ENCODE results near the gene ATP8A2. TPM values are rescaled to one million over a fixed set of nuclear protein-coding genes. Genes with fewer than 3 reads are reported as not detected.

ATP8A2 gene
- total and polyA plus RNA-seq, 9 of the 15 experiments (the other 6 are each of a cell fraction or from before 2014, with no cell fraction given) = under 0.01 to 0.33 (median 0.06) TPM; not detected in 4

DNA sequence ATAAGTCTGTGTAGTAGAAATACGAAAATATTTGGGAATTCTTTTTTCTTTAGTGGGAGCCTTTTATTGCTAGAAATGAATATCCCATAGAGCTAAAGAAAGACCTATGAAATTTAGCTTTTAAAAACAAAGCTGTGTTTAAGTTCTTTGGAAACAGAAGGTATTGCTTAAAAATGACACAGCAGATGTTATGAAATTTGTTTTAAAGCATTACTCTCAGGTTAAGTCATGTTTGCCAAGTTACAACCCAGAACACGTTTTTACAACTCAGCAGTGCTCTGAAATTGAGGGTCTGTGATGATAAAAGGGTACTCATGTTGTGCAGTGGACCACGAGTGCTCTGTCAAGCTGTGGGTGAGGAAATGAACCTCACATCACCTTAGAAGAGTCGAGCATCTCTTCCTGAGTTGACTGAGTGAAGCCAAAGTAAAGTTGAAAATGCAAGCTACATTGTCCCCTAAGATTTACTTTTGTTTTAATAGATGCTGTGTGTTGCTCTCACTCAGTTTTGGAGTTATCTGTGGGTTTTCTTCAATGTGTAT, 519.0 kb downstream of the ATP8A2 start:
- CTCF ChIA-PET (ENCODE audit: low intra/inter-chr PET ratio) = no interaction called here
- Histone ChIP-seq H3K36me3 (ENCODE audit: control insufficient read depth, insufficient read depth, low read length) (no peaks in the 10 kb centered on the region), H3K27ac (ENCODE audit: extremely low read depth, low read depth, low read length) (no peak overlapping the region), H3K4me2 (ENCODE audit: insufficient read depth, low read length) (no peak overlapping the region), H3K4me3 (no peak overlapping the region), H3K9me1 (ENCODE audit: control insufficient read depth, insufficient read depth, low read length) (no peaks in the 10 kb centered on the region), H3K79me2 (ENCODE audit: control insufficient read depth, insufficient read depth, low read length) (no peaks in the 10 kb centered on the region), H3K9ac (ENCODE audit: insufficient read depth in 1 of 2, low read depth in 2 of 2, low read length in 2 of 2) (no peak overlapping the region), H3K27me3 (ENCODE audit: control insufficient read depth in 2 of 2, insufficient read depth in 2 of 2, low read length in 2 of 2) (peaks cover 0 to 6% of the 10 kb centered on the region in 2 experiments; a peak in 1 of 5 replicates), H3K9me3 (replicated peaks; ENCODE audit: control insufficient read depth, insufficient read depth, low read depth, low read length) (no peaks in the 10 kb centered on the region), H2AFZ (ENCODE audit: low read depth, low read length) (no peak overlapping the region), H4K20me1 (replicated peaks; ENCODE audit: control insufficient read depth, insufficient read depth, low read length) (no peaks in the 10 kb centered on the region), H3K4me1 (replicated peaks in 1 of 2; ENCODE audit: control insufficient read depth in 2 of 2, insufficient read depth in 2 of 2, low read length in 2 of 2) (no peaks in the 10 kb centered on the region)
- TF ChIP-seq ZNF75A (CRISPR knock-in tag; IDR thresholded peaks at IDR 0.05) (no peak), ZBTB7A (IDR thresholded peaks at IDR 0.05; ENCODE audit: borderline replicate concordance, control insufficient read depth, low read depth, low read length) (no peak), CREBBP (IDR thresholded peaks at IDR 0.05; ENCODE audit: low read depth, low read length) (no peak), EGR1 (conservative IDR thresholded peaks at IDR 0.05) (no peak), ZNF644 (tag; IDR thresholded peaks at IDR 0.05; ENCODE audit: low read depth) (no peak), NFIX (CRISPR knock-in tag; IDR thresholded peaks at IDR 0.05; ENCODE audit: low read depth) (no peak), TFAM (CRISPR knock-in tag; conservative IDR thresholded peaks at IDR 0.05) (no peak), PRMT5 (CRISPR knock-in tag; IDR thresholded peaks at IDR 0.05) (no peak), SIN3A (IDR thresholded peaks at IDR 0.05; ENCODE audit: borderline replicate concordance in 2 of 2, control insufficient read depth in 1 of 2, low read depth in 2 of 2, low read length in 2 of 2) (no peak), ZNF324 (CRISPR knock-in tag; IDR thresholded peaks at IDR 0.05) (no peak), NCOA1 (IDR thresholded peaks at IDR 0.05; ENCODE audit: low read depth) (no peak)
- TF ChIP-seq, protein P1, sequence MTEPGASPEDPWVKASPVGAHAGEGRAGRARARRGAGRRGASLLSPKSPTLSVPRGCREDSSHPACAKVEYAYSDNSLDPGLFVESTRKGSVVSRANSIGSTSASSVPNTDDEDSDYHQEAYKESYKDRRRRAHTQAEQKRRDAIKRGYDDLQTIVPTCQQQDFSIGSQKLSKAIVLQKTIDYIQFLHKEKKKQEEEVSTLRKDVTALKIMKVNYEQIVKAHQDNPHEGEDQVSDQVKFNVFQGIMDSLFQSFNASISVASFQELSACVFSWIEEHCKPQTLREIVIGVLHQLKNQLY (CRISPR knock-in tag; conservative IDR thresholded peaks at IDR 0.05) = no peak
- ATAC-seq (no peak), DNase-seq (ENCODE audit: extremely low read depth in 1 of 4, low spot score in 3 of 4) (no peak), FAIRE-seq (no peak)
- BruUV-seq (replicated peaks) = no TSS peak
- POLR2A ChIA-PET = no interaction called here
- in situ Hi-C loops (cut with MboI) = no loop called here
- 0% methylated on average over 3 of the region's 4 CpGs for WGBS (ENCODE audit: insufficient coverage, low coverage, missing lambda C conversion rate)
- intact Hi-C loops (cut with micrococcal nuclease) = no loop called here

Measured in K562 (cell line).